Loucy (cell line): ENCODE results near the gene SLC9A2.

ENCODE experiments used
- H2AFZ ChIP-seq: fragments of 200-600 bp; sonication (generic); 2 replicates; pipeline ENCODE4 v1.6.0; 2016; ENCODE audit warnings: antibody characterized with exemption, mild to moderate bottlenecking, low read length, moderate library complexity
- H3F3A ChIP-seq: fragments of 200-600 bp; 2 replicates; pipeline ENCODE4 v1.6.0; 2016; ENCODE audit warnings: antibody characterized with exemption, low read depth, mild to moderate bottlenecking
- H3K27me3 ChIP-seq: fragments of 200-600 bp; sonication (generic); 2 replicates; pipeline ENCODE4 v1.6.1; 2014; ENCODE audit warnings: low read length, mild to moderate bottlenecking; ENCODE audit not compliant: insufficient read depth, poor library complexity, severe bottlenecking
- H3K36me3 ChIP-seq: fragments of 200-600 bp; sonication (generic); 2 replicates; pipeline ENCODE4 v1.6.1; 2016; ENCODE audit warnings: low read length; ENCODE audit not compliant: insufficient read depth
- H3K4me1 ChIP-seq: fragments of 200-600 bp; sonication (generic); 2 replicates; pipeline ENCODE4 v1.5.1; 2014; ENCODE audit warnings: low read length, mild to moderate bottlenecking; ENCODE audit not compliant: insufficient read depth, poor library complexity, severe bottlenecking
- H3K4me2 ChIP-seq: fragments of 200-600 bp; sonication (generic); 2 replicates; pipeline ENCODE4 v1.6.0; 2014; ENCODE audit warnings: antibody characterized with exemption, low read length, low read depth, mild to moderate bottlenecking; ENCODE audit not compliant: poor library complexity, severe bottlenecking
- H3K4me3 ChIP-seq: fragments of 200-600 bp; sonication (generic); 2 replicates; pipeline ENCODE4 v1.5.1; 2014; ENCODE audit warnings: low read length, mild to moderate bottlenecking, mixed read lengths; ENCODE audit not compliant: poor library complexity, severe bottlenecking
- H3K79me2 ChIP-seq: fragments of 200-600 bp; sonication (generic); 2 replicates; pipeline ENCODE4 v1.6.1; 2014; ENCODE audit warnings: low read length; ENCODE audit not compliant: insufficient read depth
- H3K9ac ChIP-seq: fragments of 200-600 bp; sonication (generic); 2 replicates; pipeline ENCODE4 v1.6.0; 2014; ENCODE audit warnings: mild to moderate bottlenecking, low read depth, low read length, moderate library complexity; ENCODE audit not compliant: poor library complexity, severe bottlenecking
- H3K9me2 ChIP-seq: fragments of 200-600 bp; sonication (generic); replicated peaks from 2 replicates; pipeline ENCODE4 v1.6.1; 2016; ENCODE audit warnings: low read depth, low read length, mixed read lengths
- H3K9me3 ChIP-seq: fragments of 200-600 bp; sonication (generic); 2 replicates; pipeline ENCODE4 v1.6.1; 2014; ENCODE audit warnings: mild to moderate bottlenecking, antibody characterized with exemption, low read length, low read depth; ENCODE audit not compliant: insufficient read depth
- H4K20me1 ChIP-seq: fragments of 200-600 bp; sonication (generic); 2 replicates; pipeline ENCODE4 v1.6.0; 2014; ENCODE audit warnings: antibody characterized with exemption, low read length, mild to moderate bottlenecking; ENCODE audit not compliant: insufficient read depth, poor library complexity, severe bottlenecking
- CTCF ChIP-seq: fragments of 200-600 bp; sonication (generic); conservative IDR thresholded peaks from 2 replicates; pipeline ENCODE4 v1.5.1; 2014; ENCODE audit warnings: mild to moderate bottlenecking, antibody characterized with exemption, low read length
- EZH2phosphoT487 ChIP-seq: fragments of 200-600 bp; IDR thresholded peaks from 2 replicates; pipeline ENCODE4 v1.6.1; 2018; ENCODE audit warnings: antibody characterized with exemption, mild to moderate bottlenecking, moderate library complexity, borderline replicate concordance

The SLC9A2 gene

GRCh38 chr2:102758439-102758838 is 139.1 kb downstream of the SLC9A2 start:
- Histone ChIP-seq H4K20me1 (no peaks in the 10 kb centered on the region), H3K9ac (no peak overlapping the region), H3K36me3 (no peaks in the 10 kb centered on the region), H3K9me2 (no peaks in the 10 kb centered on the region), H2AFZ (no peak overlapping the region), H3K27me3 (no peaks in the 10 kb centered on the region), H3K9me3 (no peaks in the 10 kb centered on the region), H3K79me2 (no peaks in the 10 kb centered on the region; the same call in 1 of the 2 replicates), H3K4me1 (no peaks in the 10 kb centered on the region), H3K4me3 (no peak overlapping the region), H3K4me2 (no peak overlapping the region), H3F3A (no peaks in the 10 kb centered on the region)
- TF ChIP-seq CTCF (no peak), EZH2phosphoT487 (no peak)
